Small intestine (tissue), 7 donors: Measurements from ENCODE around the gene ECD. TPM values are rescaled to one million over a fixed set of nuclear protein-coding genes. Genes with fewer than 3 reads are reported as not detected.
A peak's percentile ranks its signal among the peaks of the same experiment; 100 is the strongest.

ENCODE experiments used
- DNase-seq, 2 donors: peaks; one replicate each; pipeline versions ENCODE4 v3.0.0 to v3.0.0-alpha.2; 2013
- FAIRE-seq: peaks from 2 replicates; lab custom pipeline; 2012; peaks lifted over from hg19 to GRCh38; lab: Jason Lieb, UNC
- H3K27ac ChIP-seq, 3 donors: one replicate each; pipeline ENCODE4 v1.5.1; 2013; ENCODE audit warnings: low read length in 2 of 3, mild to moderate bottlenecking in 2 of 3, control low read depth in 1 of 3, inconsistent platforms in 1 of 3, low read depth in 1 of 3, moderate library complexity in 1 of 3
- H3K27me3 ChIP-seq, 3 donors: one replicate each; pipeline ENCODE4 v1.6.1; 2013; ENCODE audit warnings: low read length in 3 of 3, inconsistent platforms in 1 of 3; ENCODE audit not compliant: control insufficient read depth in 3 of 3, insufficient read depth in 3 of 3
- H3K36me3 ChIP-seq, 3 donors: one replicate each; pipeline ENCODE4 v1.6.1; 2013; ENCODE audit warnings: low read length in 3 of 3, inconsistent platforms in 1 of 3, low read depth in 1 of 3, mild to moderate bottlenecking in 1 of 3, moderate library complexity in 1 of 3; ENCODE audit not compliant: control insufficient read depth in 3 of 3, insufficient read depth in 2 of 3
- H3K4me1 ChIP-seq, 3 donors: one replicate each; pipeline ENCODE4 v1.6.1; 2013; ENCODE audit warnings: low read length in 2 of 3, inconsistent platforms in 1 of 3, low read depth in 1 of 3, mild to moderate bottlenecking in 1 of 3, moderate library complexity in 1 of 3; ENCODE audit not compliant: control insufficient read depth in 3 of 3, insufficient read depth in 2 of 3
- H3K4me3 ChIP-seq, 3 donors: one replicate each; pipeline ENCODE4 v1.5.1; 2013; ENCODE audit warnings: low read length in 3 of 3, control low read depth in 1 of 3, inconsistent platforms in 1 of 3, low read depth in 1 of 3, mild to moderate bottlenecking in 1 of 3, moderate library complexity in 1 of 3
- H3K9me3 ChIP-seq, 2 donors: one replicate each; pipeline ENCODE4 v1.6.1; 2013; ENCODE audit warnings: low read depth in 1 of 2, low read length in 1 of 2; ENCODE audit not compliant: control insufficient read depth in 2 of 2, insufficient read depth in 1 of 2
- WGBS, 3 donors: extraction: QIAGEN DNeasy Blood & Tissue Kit; methylation state at CpG; one replicate each; pipeline ENCODE4 v1.1.7; 2013; 5-methylcytosine and 5-hydroxymethylcytosine counted together
- polyA plus RNA-seq, 4 donors: library from polyadenylated mRNA; stranded (reverse) in 3 of 4; unstranded in 1 of 4; fragments of 200-250 nt in 3 of 4; fragments of 120-200 nt in 1 of 4; gene quantifications; one replicate each; pipeline versions ENCODE4 v1.2.1 to v1.2.3, GENCODE V29; 2013
- donor health status: healthy with polysubstance abuse.
- donor health status: control.
- donor health status: control.
- donor health status: Bipolar disorder and iron deficiency.
- donor health status: healthy.

Gene ECD
- polyA plus RNA-seq, 4 donors, result 7.4 to 24.6 (median 9.4) TPM

GRCh38 chr10:73093922-73094850, 73.6 kb downstream of the ECD start:
- Histone ChIP-seq H3K27me3 (no peaks in the 10 kb centered on the region), H3K27ac (no peak overlapping the region), H3K4me3 (no peak overlapping the region), H3K36me3 (peaks cover 0 to 8% (median 0%) of the 10 kb centered on the region in 3 donors), H3K9me3 (no peaks in the 10 kb centered on the region), H3K4me1 (peaks cover 0 to 14% (median 0%) of the 10 kb centered on the region in 3 donors)
- FAIRE-seq (no peak), DNase-seq (peak in 1 of 2 donors; percentile 53)
- WGBS, 3 donors, result 39 to 61% (median 46%) methylated on average over 2 of the region's 2 CpGs

- no peaks in the 10 kb centered on the region for H3K27me3 ChIP-seq
- H3K4me3 ChIP-seq, result no peak overlapping the region
- WGBS, 3 donors, result 93 to 100% (median 96%) methylated on average over 3 of the region's 3 CpGs
- DNase-seq, result no peak
- H3K9me3 ChIP-seq, result no peaks in the 10 kb centered on the region
- peaks cover 0 to 8% (median 0%) of the 10 kb centered on the region in 3 donors for H3K36me3 ChIP-seq
- peaks cover 0 to 14% (median 0%) of the 10 kb centered on the region in 3 donors for H3K4me1 ChIP-seq
- no peak overlapping the region for H3K27ac ChIP-seq
- no peak for FAIRE-seq
These were observed 75.0 kb downstream of the ECD start for GRCh38 chr10:73092830-73093229.

- Histone ChIP-seq H3K27ac (no peak overlapping the region), H3K36me3 (peaks cover 0 to 8% (median 0%) of the 10 kb centered on the region in 3 donors), H3K4me3 (no peak overlapping the region), H3K4me1 (no peaks in the 10 kb centered on the region), H3K27me3 (no peaks in the 10 kb centered on the region), H3K9me3 (no peaks in the 10 kb centered on the region)
- FAIRE-seq, result no peak
- no peak for DNase-seq
These were observed 79.5 kb downstream of the ECD start for GRCh38 chr10:73088304-73088703.

- peaks cover 0 to 8% (median 0%) of the 10 kb centered on the region in 3 donors for H3K36me3 ChIP-seq
- FAIRE-seq (no peak), DNase-seq (no peak)
- H3K27ac ChIP-seq, result no peak overlapping the region
- 75 to 81% (median 81%) methylated on average over 4 of the region's 4 CpGs for WGBS, 3 donors
- no peaks in the 10 kb centered on the region for H3K9me3 ChIP-seq
- no peaks in the 10 kb centered on the region for H3K4me1 ChIP-seq
- H3K4me3 ChIP-seq, result no peak overlapping the region
- no peaks in the 10 kb centered on the region for H3K27me3 ChIP-seq
These were observed 81.0 kb downstream of the ECD start for GRCh38 chr10:73086816-73087215.

GRCh38 chr10:73084209-73084608, 83.6 kb downstream of the ECD start:
- DNase-seq (no peak), FAIRE-seq (no peak)
- Histone ChIP-seq H3K4me1 (peaks cover 0 to 3% (median 0%) of the 10 kb centered on the region in 3 donors), H3K36me3 (peaks cover 0 to 3% (median 0%) of the 10 kb centered on the region in 3 donors), H3K27ac (no peak overlapping the region), H3K4me3 (no peak overlapping the region), H3K27me3 (no peaks in the 10 kb centered on the region), H3K9me3 (no peaks in the 10 kb centered on the region)
- WGBS, 3 donors, result 85 to 93% (median 89%) methylated on average over 5 of the region's 5 CpGs

Other genes starting within 250 kb of the ECD start
- gene PLA2G12B, start 213.2 kb downstream of the ECD start, polyA plus RNA-seq, result 10 to 100 TPM; 18.7 to 73.9 (median 36.8) TPM
- gene P4HA1, start 71.1 kb downstream of the ECD start, polyA plus RNA-seq, result 10 to 100 TPM in 2 of 4 donors, 1 to 10 TPM in 2; 2.7 to 32.5 (median 6.8) TPM
- 1 to 10 TPM; 1.9 to 4.7 (median 2.2) TPM for gene NUDT13, start 57.6 kb downstream of the ECD start, polyA plus RNA-seq
- 10 to 100 TPM; 13.2 to 30.8 (median 16.8) TPM for gene FAM149B1, start 111 bp upstream of the ECD start, polyA plus RNA-seq
- 10 to 100 TPM; 11.4 to 24.0 (median 17.1) TPM for gene DNAJC9, start 79.2 kb upstream of the ECD start, polyA plus RNA-seq
- gene MRPS16, start 84.6 kb upstream of the ECD start, polyA plus RNA-seq, result 10 to 100 TPM; 57.0 to 85.6 (median 75.6) TPM
- 1 to 10 TPM in 1 of 4 donors, under 1 TPM in 2, not detected in 1; 0.45 to 6.7 (median 0.45) TPM for gene CFAP70, start 190.9 kb upstream of the ECD start, polyA plus RNA-seq
- 10 to 100 TPM; 44.3 to 64.8 (median 55.7) TPM for gene ANXA7, start 246.1 kb upstream of the ECD start, polyA plus RNA-seq